HUES48 (cell line): ENCODE measurements around the gene RNF168.
"Not testable (repeated sequence)": the region's sequence is repeated elsewhere in the genome, so short reads cannot be mapped to it uniquely, and the experiment has no call there.

Experiments
- H3K27ac ChIP-seq: one replicate; pipeline ENCODE4 v1.7.0; 2013; ENCODE audit warnings: low read depth, low read length, inconsistent platforms
- H3K27me3 ChIP-seq: 2 replicates; pipeline ENCODE4 v1.6.1; 2013; ENCODE audit warnings: mild to moderate bottlenecking, low read length; ENCODE audit not compliant: control insufficient read depth, insufficient read depth
- H3K36me3 ChIP-seq: 2 replicates; pipeline ENCODE4 v1.6.1; 2013; ENCODE audit warnings: low read length; ENCODE audit not compliant: control insufficient read depth, insufficient read depth
- H3K4me1 ChIP-seq: 2 replicates; pipeline ENCODE4 v1.6.1; 2013; ENCODE audit warnings: mild to moderate bottlenecking, low read length; ENCODE audit not compliant: control insufficient read depth, insufficient read depth
- H3K4me3 ChIP-seq: 2 replicates; pipeline ENCODE4 v1.5.1; 2013; ENCODE audit warnings: mild to moderate bottlenecking, low read depth, low read length
- H3K9ac ChIP-seq: 2 replicates; pipeline ENCODE4 v1.6.1; 2013; ENCODE audit warnings: mild to moderate bottlenecking, low read depth, low read length, moderate library complexity
- H3K9me3 ChIP-seq: 2 replicates; pipeline ENCODE4 v1.6.1; 2013; ENCODE audit warnings: low read length; ENCODE audit not compliant: control insufficient read depth, insufficient read depth

Gene RNF168

DNA sequence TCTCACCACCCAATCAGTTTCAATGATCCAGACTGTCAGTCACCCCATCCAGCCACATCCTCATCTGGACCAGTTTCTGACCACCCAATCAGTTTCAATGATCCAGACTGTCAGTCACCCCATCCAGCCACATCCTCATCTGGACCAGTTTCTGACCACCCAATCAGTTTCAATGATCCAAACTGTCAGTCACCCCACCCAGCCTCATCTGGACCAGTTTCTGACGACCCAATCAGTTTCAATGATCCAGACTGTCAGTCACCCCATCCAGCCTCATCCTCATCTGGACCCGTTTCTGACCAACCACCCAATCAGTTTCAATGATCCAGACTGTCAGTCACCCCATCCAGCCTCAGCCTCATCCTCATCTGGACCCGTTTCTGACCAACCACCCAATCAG lies 33.4 kb downstream of the RNF168 start:
- peaks cover 50% of the 10 kb centered on the region for H3K36me3 ChIP-seq
- H3K27ac ChIP-seq, H3K27me3 ChIP-seq, H3K9ac ChIP-seq, H3K4me1 ChIP-seq, H3K4me3 ChIP-seq, H3K9me3 ChIP-seq: not testable (repeated sequence)

GRCh38 chr3:196463804-196464203 lies 39.8 kb downstream of the RNF168 start:
- H3K27ac ChIP-seq = no peak overlapping the region
- H3K4me1 ChIP-seq = no peaks in the 10 kb centered on the region
- no peaks in the 10 kb centered on the region for H3K27me3 ChIP-seq
- no peak overlapping the region for H3K9ac ChIP-seq
- no peak overlapping the region for H3K4me3 ChIP-seq
- peaks cover 5% of the 10 kb centered on the region for H3K36me3 ChIP-seq
- no peaks in the 10 kb centered on the region for H3K9me3 ChIP-seq

DNA sequence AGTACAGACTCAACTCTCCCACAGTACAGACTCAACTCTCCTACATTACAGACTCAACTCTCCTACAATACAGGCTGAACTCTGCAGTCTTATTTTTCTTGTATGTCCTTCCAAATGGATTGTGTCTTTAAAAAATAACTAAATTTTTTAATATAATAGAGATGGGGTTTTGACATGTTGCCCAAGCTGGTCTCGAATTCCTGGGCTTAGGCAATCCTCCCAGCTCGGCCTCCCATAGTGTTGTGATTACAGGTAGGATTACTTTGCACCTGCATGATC lies 40.2 kb downstream of the RNF168 start:
- Histone ChIP-seq H3K9me3 (no peaks in the 10 kb centered on the region), H3K27me3 (no peaks in the 10 kb centered on the region), H3K4me1 (no peaks in the 10 kb centered on the region), H3K4me3 (no peak overlapping the region), H3K36me3 (peaks cover under 1% of the 10 kb centered on the region; the same call in 1 of the 2 replicates), H3K27ac (no peak overlapping the region), H3K9ac (no peak overlapping the region)

DNA sequence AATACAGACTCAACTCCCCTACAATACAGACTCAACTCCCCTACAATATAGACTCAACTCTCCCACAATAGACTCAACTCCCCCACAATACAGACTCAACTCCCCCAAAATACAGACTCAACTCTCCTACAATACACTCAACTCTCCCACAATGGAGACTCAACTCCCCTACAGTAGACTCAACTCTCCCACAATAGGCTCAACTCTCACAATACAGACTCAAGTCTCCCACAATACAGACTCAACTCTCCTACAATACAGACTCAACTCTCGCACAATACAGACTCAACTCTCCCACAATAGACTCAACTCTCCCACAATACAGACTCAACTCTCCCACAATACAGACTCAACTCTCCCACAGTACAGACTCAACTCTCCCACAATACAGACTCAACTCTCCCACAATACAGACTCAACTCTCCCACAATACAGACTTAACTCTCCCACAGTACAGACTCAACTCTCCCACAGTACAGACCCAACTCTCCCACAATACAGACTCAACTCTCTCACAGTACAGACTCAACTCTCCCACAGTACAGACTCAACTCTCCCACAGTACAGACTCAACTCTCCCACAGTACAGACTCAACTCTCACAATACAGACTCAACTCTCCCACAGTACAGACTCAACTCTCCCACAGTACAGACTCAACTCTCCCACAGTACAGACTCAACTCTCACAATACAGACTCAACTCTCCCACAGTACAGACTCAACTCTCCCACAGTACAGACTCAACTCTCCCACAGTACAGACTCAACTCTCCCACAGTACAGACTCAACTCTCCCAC lies 40.7 kb downstream of the RNF168 start:
- not testable (repeated sequence) for H3K27ac ChIP-seq, H3K9ac ChIP-seq, H3K9me3 ChIP-seq, H3K4me1 ChIP-seq, H3K4me3 ChIP-seq, H3K27me3 ChIP-seq, H3K36me3 ChIP-seq

- Histone ChIP-seq H3K27me3 (no peaks in the 10 kb centered on the region), H3K4me3 (no peak overlapping the region), H3K27ac (no peak overlapping the region), H3K4me1 (no peaks in the 10 kb centered on the region), H3K9ac (no peak overlapping the region), H3K36me3 (no peaks in the 10 kb centered on the region), H3K9me3 (no peaks in the 10 kb centered on the region)
These were observed 45.5 kb downstream of the RNF168 start for GRCh38 chr3:196458063-196458462.

DNA sequence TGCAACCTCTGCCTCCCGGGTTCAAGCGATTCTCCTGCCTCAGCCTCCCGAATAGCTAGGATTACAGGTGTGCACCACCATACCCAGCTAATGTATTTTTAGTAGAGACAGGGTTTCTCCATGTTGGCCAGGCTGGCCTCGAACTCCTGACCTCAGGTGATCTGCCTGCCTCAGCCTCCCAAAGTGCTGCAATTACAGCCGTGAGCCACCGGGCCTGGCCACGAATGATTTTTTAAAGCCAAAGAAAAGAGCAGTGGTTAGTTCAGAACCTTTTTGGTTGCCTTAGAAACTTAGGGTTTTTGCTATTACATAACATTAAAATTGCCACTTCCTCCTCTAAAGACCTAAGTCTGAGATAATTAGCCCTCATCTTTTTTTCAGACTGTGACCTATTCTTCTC lies 46.1 kb downstream of the RNF168 start:
- H3K36me3 ChIP-seq, H3K9ac ChIP-seq, H3K9me3 ChIP-seq, H3K4me1 ChIP-seq, H3K4me3 ChIP-seq, H3K27me3 ChIP-seq, H3K27ac ChIP-seq: not testable (repeated sequence)

DNA sequence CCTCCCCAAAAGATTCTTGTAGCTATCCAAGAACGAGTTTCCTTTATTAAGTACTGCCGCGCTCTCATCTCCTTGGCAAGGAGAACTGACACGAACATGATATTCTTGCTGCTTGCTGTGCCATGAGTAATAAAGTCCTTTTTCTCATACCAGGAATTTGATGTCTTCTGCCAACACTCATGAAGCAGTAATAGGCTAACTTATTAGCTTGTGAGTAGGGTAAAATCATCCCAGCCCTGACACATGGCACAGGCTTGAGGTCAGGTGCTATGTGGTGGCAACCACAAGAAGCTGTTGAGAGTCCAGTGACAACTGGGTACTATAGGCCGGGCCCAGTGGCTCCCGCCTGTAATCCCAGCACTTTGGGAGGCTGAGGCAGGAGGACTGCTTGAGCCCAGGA lies 48.6 kb downstream of the RNF168 start:
- H3K4me1 ChIP-seq = no peaks in the 10 kb centered on the region
- no peaks in the 10 kb centered on the region for H3K9me3 ChIP-seq

DNA sequence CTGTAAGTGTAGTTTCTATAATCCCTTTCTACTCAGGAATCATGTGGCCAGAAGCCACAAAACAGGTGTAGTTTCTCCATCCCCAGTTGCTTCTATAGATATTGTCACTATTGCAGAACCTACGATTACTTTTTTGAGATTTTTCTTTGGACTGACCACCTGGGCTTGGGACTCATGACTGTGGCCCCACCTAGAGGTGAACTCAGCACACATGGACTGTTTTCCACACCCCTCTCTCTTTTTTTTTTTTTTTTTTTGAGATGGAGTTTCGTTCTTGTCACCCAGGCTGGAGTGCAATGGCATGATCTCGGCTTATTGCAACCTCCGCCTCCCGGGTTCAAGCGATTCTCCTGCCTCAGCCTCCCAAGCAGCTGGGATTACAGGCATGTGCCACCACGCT lies 58.2 kb downstream of the RNF168 start:
- H3K27ac ChIP-seq, H3K4me3 ChIP-seq, H3K27me3 ChIP-seq, H3K9ac ChIP-seq, H3K4me1 ChIP-seq, H3K36me3 ChIP-seq, H3K9me3 ChIP-seq: not testable (repeated sequence)

More for the DNA sequence above, 48.6 kb downstream of the RNF168 start:
- Histone ChIP-seq H3K27me3 (no peaks in the 10 kb centered on the region), H3K9ac (no peak overlapping the region), H3K4me3 (no peak overlapping the region), H3K36me3 (no peaks in the 10 kb centered on the region), H3K27ac (no peak overlapping the region)

GRCh38 chr3:196444500-196444894 lies 59.1 kb downstream of the RNF168 start:
- Histone ChIP-seq H3K27me3 (no peaks in the 10 kb centered on the region), H3K4me3 (no peak overlapping the region), H3K4me1 (no peaks in the 10 kb centered on the region), H3K9ac (no peak overlapping the region), H3K9me3 (no peaks in the 10 kb centered on the region), H3K27ac (no peak overlapping the region), H3K36me3 (no peaks in the 10 kb centered on the region)

GRCh38 chr3:196440696-196441095 lies 62.9 kb downstream of the RNF168 start:
- Histone ChIP-seq H3K9me3 (no peaks in the 10 kb centered on the region), H3K27ac (no peak overlapping the region), H3K4me1 (no peaks in the 10 kb centered on the region), H3K36me3 (no peaks in the 10 kb centered on the region), H3K4me3 (no peak overlapping the region), H3K9ac (no peak overlapping the region), H3K27me3 (no peaks in the 10 kb centered on the region)

GRCh38 chr3:196440041-196440537 lies 63.5 kb downstream of the RNF168 start:
- no peaks in the 10 kb centered on the region for H3K27me3 ChIP-seq
- H3K4me1 ChIP-seq = no peaks in the 10 kb centered on the region
- no peak overlapping the region for H3K27ac ChIP-seq
- no peaks in the 10 kb centered on the region for H3K9me3 ChIP-seq
- no peaks in the 10 kb centered on the region for H3K36me3 ChIP-seq
- H3K4me3 ChIP-seq = no peak overlapping the region
- no peak overlapping the region for H3K9ac ChIP-seq
